HG03108 (cell line): ENCODE data around the gene ZNF70.
"Not testable (repeated sequence)": the region's sequence is repeated elsewhere in the genome, so short reads cannot be mapped to it uniquely, and the experiment has no call there.

Experiments used
- ATAC-seq: cut with Tn5 transposase; IDR thresholded peaks from one replicate; pipeline ENCODE4 v1.9.1; 2021; ENCODE audit warnings: moderate library complexity; ENCODE audit not compliant: unreplicated experiment

The ZNF70 gene

GRCh38 chr22:23760056-23760455, 9.1 kb upstream of the ZNF70 start:
- ATAC-seq: no peak

- no peak for ATAC-seq
Measured at GRCh38 chr22:23759566-23759965, 8.7 kb upstream of the ZNF70 start.

- ATAC-seq: no peak
Measured at GRCh38 chr22:23756891-23757290, 6.0 kb upstream of the ZNF70 start.

- no peak for ATAC-seq
Measured at GRCh38 chr22:23755711-23756110, 4.8 kb upstream of the ZNF70 start.

- ATAC-seq: no peak
Measured at GRCh38 chr22:23754980-23755636, 4.2 kb upstream of the ZNF70 start.

- ATAC-seq: no peak
Measured at GRCh38 chr22:23754220-23754919, 3.5 kb upstream of the ZNF70 start, which contains the start of gene VPREB3. VPREB3 (minus strand) TSS chr22:23754425; CDS start chr22:23754363, 62 bp downstream.

GRCh38 chr22:23753385-23753784, 2.5 kb upstream of the ZNF70 start:
- no peak for ATAC-seq

- no peak for ATAC-seq
Measured at GRCh38 chr22:23752750-23753149, 1.8 kb upstream of the ZNF70 start.

- ATAC-seq: no peak
Measured at GRCh38 chr22:23752090-23752691, 1.3 kb upstream of the ZNF70 start.

- no peak for ATAC-seq
Measured at GRCh38 chr22:23751441-23751996, 607 bp upstream of the ZNF70 start.

GRCh38 chr22:23750367-23750713, 572 bp downstream of the ZNF70 start:
- no peak for ATAC-seq

- no peak for ATAC-seq
Measured at GRCh38 chr22:23749841-23750301, 1.0 kb downstream of the ZNF70 start.

GRCh38 chr22:23745791-23746190, 5.1 kb downstream of the ZNF70 start:
- ATAC-seq: no peak

GRCh38 chr22:23744485-23744884, 6.4 kb downstream of the ZNF70 start:
- no peak for ATAC-seq

GRCh38 chr22:23744001-23744400, 6.9 kb downstream of the ZNF70 start:
- ATAC-seq: no peak

GRCh38 chr22:23743303-23743705, 7.6 kb downstream of the ZNF70 start:
- ATAC-seq: no peak

GRCh38 chr22:23742505-23743264, 8.2 kb downstream of the ZNF70 start:
- ATAC-seq: no peak

- no peak for ATAC-seq
Measured at GRCh38 chr22:23737696-23738095, 13.2 kb downstream of the ZNF70 start.

- ATAC-seq: not testable (repeated sequence)
Measured at GRCh38 chr22:23728108-23728507, 22.8 kb downstream of the ZNF70 start.

GRCh38 chr22:23722724-23723123, 28.2 kb downstream of the ZNF70 start:
- ATAC-seq: no peak

GRCh38 chr22:23722160-23722559, 28.8 kb downstream of the ZNF70 start:
- ATAC-seq: no peak
